NCI-H748 (cell line): ENCODE results near the gene ZNF845.
"Not testable (repeated sequence)": the region's sequence is repeated elsewhere in the genome, so short reads cannot be mapped to it uniquely, and the experiment has no call there.

Experiments used
- DNase-seq: peaks from one replicate; lab custom pipeline; 2025; ENCODE audit not compliant: unreplicated experiment; lab: John Stamatoyannopoulos, UW

ZNF845 gene

GRCh38 chr19:53374743-53375142 is 41.2 kb downstream of the ZNF845 start:
- no peak for DNase-seq

- no peak for DNase-seq
These were observed 47.8 kb downstream of the ZNF845 start for GRCh38 chr19:53381376-53381775.

- no peak for DNase-seq
These were observed 54.6 kb downstream of the ZNF845 start for GRCh38 chr19:53388168-53388567.

DNA sequence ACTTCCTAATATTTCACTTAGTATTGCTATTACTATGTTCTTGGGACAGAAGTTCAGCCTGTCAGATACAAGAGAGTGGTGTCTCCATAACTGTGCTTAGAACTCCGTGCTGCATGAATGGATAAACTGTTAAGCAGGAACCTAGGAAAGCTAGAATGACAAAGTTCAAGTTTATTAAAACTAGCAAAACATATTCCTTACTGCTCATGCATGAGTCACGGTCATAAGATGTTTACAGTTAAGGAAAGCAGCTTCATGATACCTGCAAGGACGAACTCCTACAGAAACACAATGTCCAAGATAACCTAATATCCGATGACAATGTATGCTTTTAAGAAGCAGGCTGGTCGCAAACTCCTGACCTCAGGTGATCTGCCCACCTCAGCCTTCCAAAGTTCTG is 55.4 kb downstream of the ZNF845 start:
- DNase-seq = no peak

DNA sequence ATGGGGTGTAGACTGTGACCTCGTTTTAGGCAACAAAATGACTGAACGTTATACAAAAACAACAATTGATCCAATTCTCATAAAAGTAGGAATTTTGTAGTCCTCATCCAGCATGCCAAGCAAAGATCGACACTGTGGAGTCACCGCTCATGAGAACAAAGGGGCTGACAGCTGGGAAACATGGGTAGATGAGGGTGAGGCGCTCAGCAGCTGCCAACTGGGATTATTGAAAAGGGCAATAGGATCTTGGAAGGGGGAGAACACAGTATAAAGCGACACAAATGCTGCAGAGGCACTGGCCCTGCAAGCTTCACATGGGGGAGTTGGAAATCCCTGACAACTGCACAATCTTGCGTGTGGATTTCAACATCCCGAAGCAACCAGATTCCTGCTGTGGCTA is 56.0 kb downstream of the ZNF845 start:
- no peak for DNase-seq

- no peak for DNase-seq
These were observed 56.4 kb downstream of the ZNF845 start for GRCh38 chr19:53389978-53390377.

DNA sequence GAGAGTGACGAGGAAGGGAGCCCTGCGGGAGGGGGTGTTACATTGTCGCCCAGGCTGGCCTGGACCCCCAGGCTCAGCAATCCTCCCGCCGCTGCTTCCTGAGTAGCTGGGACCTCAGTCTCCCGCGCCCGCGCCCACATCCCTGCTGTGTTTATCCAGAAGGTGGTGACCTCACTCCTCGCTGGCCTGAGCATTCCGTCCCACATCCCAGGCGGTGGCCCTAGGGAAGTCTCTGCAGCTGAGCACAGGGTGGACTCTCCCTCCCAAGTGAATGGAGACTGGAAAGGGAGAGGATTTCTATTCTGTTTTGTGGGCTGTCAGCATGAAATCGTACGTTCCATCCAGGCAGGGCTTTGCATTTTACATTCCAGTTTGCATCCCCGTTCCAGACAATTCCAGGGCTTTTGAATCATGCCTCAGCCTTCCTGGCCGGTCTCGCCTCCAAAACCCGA is 61.0 kb downstream of the ZNF845 start:
- peak; percentile 79 for DNase-seq

GRCh38 chr19:53394974-53395839 is 61.7 kb downstream of the ZNF845 start, which contains the start of gene ZNF765:
ZNF765 (plus strand) TSS chr19:53395149; CDS start chr19:53398016, 2,867 bp downstream.
- peak; percentile 94 for DNase-seq

DNA sequence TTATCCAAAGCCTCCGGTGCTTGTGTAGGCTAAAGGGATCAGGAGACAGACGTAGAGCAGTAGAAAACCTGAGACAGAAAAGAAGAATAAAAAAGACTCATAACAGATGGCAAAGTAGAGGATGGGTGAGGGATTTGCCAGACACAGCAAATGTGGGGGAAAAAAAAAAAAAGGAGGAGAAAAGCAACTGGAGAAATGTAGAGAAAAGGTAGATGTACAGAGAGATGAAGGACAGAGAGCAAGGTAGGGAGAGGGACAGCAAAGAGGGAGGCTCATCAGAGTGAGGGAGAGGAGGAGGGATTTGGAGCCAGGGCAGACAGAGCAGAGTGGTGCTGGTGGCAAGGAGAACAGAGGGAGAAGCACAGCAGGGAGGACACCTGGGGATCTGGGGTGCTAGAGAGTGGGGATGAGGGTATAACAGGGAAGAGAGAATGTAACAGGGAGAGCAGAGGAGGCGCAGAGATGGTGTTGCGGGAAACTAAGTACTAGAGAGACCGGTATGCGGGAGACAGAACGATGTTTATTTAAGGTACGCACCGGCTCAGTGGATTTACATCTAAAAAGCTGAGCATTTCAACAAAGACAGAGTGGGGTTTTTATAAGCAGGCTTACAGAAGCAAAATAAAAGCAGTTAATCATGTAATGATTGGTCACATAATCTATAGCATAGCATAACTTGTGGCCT is 62.4 kb downstream of the ZNF845 start:
- DNase-seq = not testable (repeated sequence)

GRCh38 chr19:53396525-53396868 is 62.9 kb downstream of the ZNF845 start:
- DNase-seq = no peak

- not testable (repeated sequence) for DNase-seq
These were observed 64.4 kb downstream of the ZNF845 start for GRCh38 chr19:53397918-53398317.
